Upper lobe of left lung (tissue), 6 donors: Measurements from ENCODE around the gene ALX4. TPM values are rescaled to one million over a fixed set of nuclear protein-coding genes. Genes with fewer than 3 reads are reported as not detected.

Experiments used
- ATAC-seq, 2 donors: fragments of 200-7000 bp; cut with Tn5 transposase; one replicate each; pipeline ENCODE4 v1.9.1; 2022; ENCODE audit warnings: mild to moderate bottlenecking in 2 of 2, moderate library complexity in 2 of 2; ENCODE audit not compliant: low FRiP score in 2 of 2
- DNase-seq, 2 donors: peaks; one replicate each; pipeline ENCODE4 v3.0.0-alpha.2; 2019 to 2020
- H3K27ac ChIP-seq, 4 donors: fragments of 200-600 bp; sonication (generic); one replicate each; pipeline ENCODE4 v1.5.1; 2016 to 2019
- H3K27me3 ChIP-seq, 4 donors: fragments of 200-600 bp; sonication (generic); one replicate each; pipeline ENCODE4 v1.5.1; 2017 to 2019
- H3K36me3 ChIP-seq, 4 donors: fragments of 200-600 bp; sonication (generic); one replicate each; pipeline ENCODE4 v1.5.1; 2016 to 2019
- H3K4me1 ChIP-seq, 4 donors: fragments of 200-600 bp; sonication (generic); one replicate each; pipeline ENCODE4 v1.5.1; 2018 to 2019
- H3K4me3 ChIP-seq, 4 donors: fragments of 200-600 bp; sonication (generic); one replicate each; pipeline ENCODE4 v1.5.1; 2017 to 2019; ENCODE audit warnings: mild to moderate bottlenecking in 2 of 4, moderate library complexity in 1 of 4
- H3K9me3 ChIP-seq, 4 donors: fragments of 200-600 bp; sonication (generic); one replicate each; pipeline ENCODE4 v1.5.1; 2018 to 2019
- EP300 ChIP-seq, 4 donors: sonication (generic); formaldehyde crosslinking; IDR thresholded peaks; one replicate each; pipeline ENCODE4 v1.5.1; 2017; ENCODE audit warnings: antibody characterized with exemption in 4 of 4, control low read depth in 2 of 4
- POLR2A ChIP-seq, 4 donors: fragments of 450-650 bp; IDR thresholded peaks; one replicate each; pipeline ENCODE4 v1.5.1; 2016 to 2017; ENCODE audit warnings: antibody characterized with exemption in 4 of 4, mild to moderate bottlenecking in 2 of 4
- POLR2AphosphoS5 ChIP-seq, 2 donors: sonication (generic); formaldehyde crosslinking; IDR thresholded peaks; one replicate each; pipeline ENCODE4 v1.5.1; 2017; ENCODE audit warnings: antibody characterized with exemption in 2 of 2
- WGBS, 2 donors: methylation state at CpG; one replicate each; pipeline ENCODE4 v1.1.5; 2017 to 2018; 5-methylcytosine and 5-hydroxymethylcytosine counted together
- total RNA-seq, 6 donors: library from RNA; depleted of rRNA in 4 of 6; stranded (reverse); fragments of >200 nt in 4 of 6; gene quantifications; one replicate each; pipeline versions ENCODE4 v1.1.0 to v1.2.1, GENCODE V29; 2016 to 2021
- TF ChIP-seq, protein P1 (sequence below), 6 experiments: fragments of 450-650 bp in 4 of 6; fragments of 200-600 bp in 2 of 6; sonication (generic) in 2 of 6; IDR thresholded peaks; one replicate each; pipeline ENCODE4 v1.5.1; 2016 to 2019; ENCODE audit warnings: antibody characterized with exemption in 6 of 6
- donor health status: DM: no; HTN: no; CAD: no; lungs with moderate emphysema.
- donor health status: DM: no; HTN: yes; CAD: no; lungs with severe emphysema.

Gene ALX4
- total RNA-seq, 6 donors from 2014 or later: not detected

GRCh38 chr11:44219830-44220796 lies 89.8 kb downstream of the ALX4 start:
- Histone ChIP-seq H3K9me3 (no peaks in the 10 kb centered on the region), H3K27ac (no peak overlapping the region), H3K4me3 (no peak overlapping the region), H3K4me1 (no peaks in the 10 kb centered on the region), H3K36me3 (no peaks in the 10 kb centered on the region), H3K27me3 (no peaks in the 10 kb centered on the region)
- no peak for ATAC-seq
- WGBS, 2 donors: 84 to 89% methylated on average over 4 of the region's 4 CpGs
- DNase-seq: no peak
- TF ChIP-seq EP300 (IDR thresholded peaks at IDR 0.05): no peak
- TF ChIP-seq, protein P1, sequence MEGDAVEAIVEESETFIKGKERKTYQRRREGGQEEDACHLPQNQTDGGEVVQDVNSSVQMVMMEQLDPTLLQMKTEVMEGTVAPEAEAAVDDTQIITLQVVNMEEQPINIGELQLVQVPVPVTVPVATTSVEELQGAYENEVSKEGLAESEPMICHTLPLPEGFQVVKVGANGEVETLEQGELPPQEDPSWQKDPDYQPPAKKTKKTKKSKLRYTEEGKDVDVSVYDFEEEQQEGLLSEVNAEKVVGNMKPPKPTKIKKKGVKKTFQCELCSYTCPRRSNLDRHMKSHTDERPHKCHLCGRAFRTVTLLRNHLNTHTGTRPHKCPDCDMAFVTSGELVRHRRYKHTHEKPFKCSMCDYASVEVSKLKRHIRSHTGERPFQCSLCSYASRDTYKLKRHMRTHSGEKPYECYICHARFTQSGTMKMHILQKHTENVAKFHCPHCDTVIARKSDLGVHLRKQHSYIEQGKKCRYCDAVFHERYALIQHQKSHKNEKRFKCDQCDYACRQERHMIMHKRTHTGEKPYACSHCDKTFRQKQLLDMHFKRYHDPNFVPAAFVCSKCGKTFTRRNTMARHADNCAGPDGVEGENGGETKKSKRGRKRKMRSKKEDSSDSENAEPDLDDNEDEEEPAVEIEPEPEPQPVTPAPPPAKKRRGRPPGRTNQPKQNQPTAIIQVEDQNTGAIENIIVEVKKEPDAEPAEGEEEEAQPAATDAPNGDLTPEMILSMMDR (IDR thresholded peaks at IDR 0.05): no peak
- TF ChIP-seq POLR2A (IDR thresholded peaks at IDR 0.05): no peak
- no peak for TF ChIP-seq POLR2AphosphoS5 (IDR thresholded peaks at IDR 0.05)

GRCh38 chr11:44217432-44217831 lies 92.5 kb downstream of the ALX4 start:
- TF ChIP-seq POLR2A (IDR thresholded peaks at IDR 0.05) (no peak), POLR2AphosphoS5 (IDR thresholded peaks at IDR 0.05) (no peak), EP300 (IDR thresholded peaks at IDR 0.05) (no peak)
- TF ChIP-seq, protein P1 (IDR thresholded peaks at IDR 0.05): no peak
- ATAC-seq (no peak), DNase-seq (no peak)
- H3K27ac ChIP-seq: no peak overlapping the region
- 79 to 92% methylated on average over 1 of the region's 1 CpG for WGBS, 2 donors
- no peaks in the 10 kb centered on the region for H3K36me3 ChIP-seq
- H3K27me3 ChIP-seq: no peaks in the 10 kb centered on the region
- peaks cover 0 to 3% (median 0%) of the 10 kb centered on the region in 4 donors for H3K9me3 ChIP-seq
- no peak overlapping the region for H3K4me3 ChIP-seq
- no peaks in the 10 kb centered on the region for H3K4me1 ChIP-seq

- TF ChIP-seq POLR2AphosphoS5 (IDR thresholded peaks at IDR 0.05): no peak
- TF ChIP-seq POLR2A (IDR thresholded peaks at IDR 0.05): no peak
- TF ChIP-seq EP300 (IDR thresholded peaks at IDR 0.05): no peak
- TF ChIP-seq, protein P1 (IDR thresholded peaks at IDR 0.05): no peak
- no peaks in the 10 kb centered on the region for H3K4me1 ChIP-seq
- 86 to 89% methylated on average over 1 of the region's 1 CpG for WGBS, 2 donors
Observed at GRCh38 chr11:44213148-44213547, 96.8 kb downstream of the ALX4 start.

DNA sequence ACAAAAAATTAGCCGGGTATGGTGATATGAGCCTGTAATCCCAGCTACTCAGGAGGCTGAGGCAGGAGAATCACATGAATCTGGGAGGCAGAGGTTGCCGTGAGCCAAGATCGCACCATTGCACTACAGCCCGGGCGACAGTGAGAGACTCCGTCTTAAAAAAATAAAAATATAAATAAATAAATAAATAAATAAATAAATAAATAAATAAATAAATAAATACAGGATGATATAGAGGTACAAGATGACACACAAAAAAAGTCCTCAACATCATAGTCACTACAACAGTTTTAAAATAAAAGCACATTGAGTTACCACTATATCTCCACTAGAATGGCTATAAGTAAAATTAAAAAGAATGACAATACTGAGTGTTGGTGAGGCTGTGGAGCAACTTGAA lies 97.8 kb downstream of the ALX4 start:
- ATAC-seq: no peak
- no peak for DNase-seq
- Histone ChIP-seq H3K4me1 (no peaks in the 10 kb centered on the region), H3K27me3 (no peaks in the 10 kb centered on the region), H3K36me3 (peaks cover 0 to 21% (median 1%) of the 10 kb centered on the region in 4 donors), H3K27ac (no peak overlapping the region), H3K9me3 (peaks cover 0 to 5% (median 0%) of the 10 kb centered on the region in 4 donors), H3K4me3 (no peak overlapping the region)
- 98% methylated on average over 6 of the region's 6 CpGs for WGBS, 2 donors
- TF ChIP-seq POLR2AphosphoS5 (IDR thresholded peaks at IDR 0.05) (no peak), EP300 (IDR thresholded peaks at IDR 0.05) (no peak), POLR2A (IDR thresholded peaks at IDR 0.05) (no peak)
- TF ChIP-seq, protein P1 (IDR thresholded peaks at IDR 0.05): no peak

More at GRCh38 chr11:44213148-44213547, 96.8 kb downstream of the ALX4 start:
- no peak overlapping the region for H3K27ac ChIP-seq
- ATAC-seq (no peak), DNase-seq (no peak)
- no peak overlapping the region for H3K4me3 ChIP-seq
- H3K27me3 ChIP-seq: no peaks in the 10 kb centered on the region
- peaks cover 0 to 5% (median 0%) of the 10 kb centered on the region in 4 donors for H3K9me3 ChIP-seq
- peaks cover 0 to 11% (median 0%) of the 10 kb centered on the region in 4 donors for H3K36me3 ChIP-seq

Other genes with a start within 250 kb of the ALX4 start
- 100 to 1,000 TPM in 1 of 6 donors, 10 to 100 TPM in 5; 15.4 to 120 (median 34.0) TPM for gene ACCS, start 243.9 kb downstream of the ALX4 start, total RNA-seq
- 10 to 100 TPM; 45.3 to 64.0 (median 57.4) TPM for gene EXT2, start 214.5 kb downstream of the ALX4 start, total RNA-seq